COLO829 (cell line): ENCODE data around the gene ARID5B.
A peak's percentile ranks its signal among the peaks of the same experiment; 100 is the strongest.
"Not testable (repeated sequence)": the region's sequence is repeated elsewhere in the genome, so short reads cannot be mapped to it uniquely, and the experiment has no call there.

ENCODE experiments used
- DNase-seq: peaks from one replicate; pipeline ENCODE4 v3.0.0; 2012; ENCODE audit warnings: low spot score

The ARID5B gene

GRCh38 chr10:61965703-61966395 is 64.3 kb downstream of the ARID5B start:
- no peak for DNase-seq

- DNase-seq, result no peak
Observed at GRCh38 chr10:61967298-61967697, 65.8 kb downstream of the ARID5B start.

- no peak for DNase-seq
Observed at GRCh38 chr10:61970182-61971002, 68.9 kb downstream of the ARID5B start.

GRCh38 chr10:61971003-61971325 is 69.5 kb downstream of the ARID5B start:
- DNase-seq, result no peak

GRCh38 chr10:61973169-61973568 is 71.7 kb downstream of the ARID5B start:
- DNase-seq, result no peak

- no peak for DNase-seq
Observed at GRCh38 chr10:61973906-61974305, 72.4 kb downstream of the ARID5B start.

GRCh38 chr10:61974601-61975390 is 73.3 kb downstream of the ARID5B start:
- DNase-seq, result peak; percentile 68

- DNase-seq, result peak; percentile 43
Observed at GRCh38 chr10:61975391-61975932, 74.0 kb downstream of the ARID5B start.

GRCh38 chr10:61976951-61977721 is 75.6 kb downstream of the ARID5B start:
- DNase-seq, result not testable (repeated sequence)

GRCh38 chr10:61978965-61979364 is 77.5 kb downstream of the ARID5B start:
- DNase-seq, result no peak

GRCh38 chr10:61981460-61981859 is 80.0 kb downstream of the ARID5B start:
- DNase-seq, result no peak

GRCh38 chr10:61983255-61983654 is 81.8 kb downstream of the ARID5B start:
- DNase-seq, result no peak

GRCh38 chr10:61984803-61985418 is 83.4 kb downstream of the ARID5B start:
- DNase-seq, result no peak

GRCh38 chr10:61985715-61986114 is 84.2 kb downstream of the ARID5B start:
- no peak for DNase-seq

- DNase-seq, result no peak
Observed at GRCh38 chr10:61986382-61986781, 84.9 kb downstream of the ARID5B start.

GRCh38 chr10:61986788-61987492 is 85.4 kb downstream of the ARID5B start:
- no peak for DNase-seq

- no peak for DNase-seq
Observed at GRCh38 chr10:61987537-61987936, 86.0 kb downstream of the ARID5B start.

GRCh38 chr10:61987951-61988379 is 86.5 kb downstream of the ARID5B start:
- no peak for DNase-seq

- no peak for DNase-seq
Observed at GRCh38 chr10:61989995-61990760, 88.7 kb downstream of the ARID5B start.

GRCh38 chr10:61990761-61991135 is 89.2 kb downstream of the ARID5B start:
- DNase-seq, result no peak
